Choroid plexus epithelial cell (primary cell): ENCODE data around the gene PDZD2.

ENCODE experiments used
- DNase-seq: peaks from one replicate; pipeline ENCODE4 v3.0.0-alpha.2; 2010; ENCODE audit warnings: low read depth
- H3K4me3 ChIP-seq: 2 replicates; pipeline ENCODE4 v1.5.1; 2011; ENCODE audit warnings: low read depth, mild to moderate bottlenecking, control low read depth, low read length, moderate library complexity
- TF ChIP-seq, protein P1 (sequence below): conservative IDR thresholded peaks from 2 replicates; pipeline ENCODE4 v1.5.1; 2011; ENCODE audit warnings: low read depth, mild to moderate bottlenecking, control low read depth, inconsistent platforms, low read length, moderate library complexity

Gene PDZD2

DNA sequence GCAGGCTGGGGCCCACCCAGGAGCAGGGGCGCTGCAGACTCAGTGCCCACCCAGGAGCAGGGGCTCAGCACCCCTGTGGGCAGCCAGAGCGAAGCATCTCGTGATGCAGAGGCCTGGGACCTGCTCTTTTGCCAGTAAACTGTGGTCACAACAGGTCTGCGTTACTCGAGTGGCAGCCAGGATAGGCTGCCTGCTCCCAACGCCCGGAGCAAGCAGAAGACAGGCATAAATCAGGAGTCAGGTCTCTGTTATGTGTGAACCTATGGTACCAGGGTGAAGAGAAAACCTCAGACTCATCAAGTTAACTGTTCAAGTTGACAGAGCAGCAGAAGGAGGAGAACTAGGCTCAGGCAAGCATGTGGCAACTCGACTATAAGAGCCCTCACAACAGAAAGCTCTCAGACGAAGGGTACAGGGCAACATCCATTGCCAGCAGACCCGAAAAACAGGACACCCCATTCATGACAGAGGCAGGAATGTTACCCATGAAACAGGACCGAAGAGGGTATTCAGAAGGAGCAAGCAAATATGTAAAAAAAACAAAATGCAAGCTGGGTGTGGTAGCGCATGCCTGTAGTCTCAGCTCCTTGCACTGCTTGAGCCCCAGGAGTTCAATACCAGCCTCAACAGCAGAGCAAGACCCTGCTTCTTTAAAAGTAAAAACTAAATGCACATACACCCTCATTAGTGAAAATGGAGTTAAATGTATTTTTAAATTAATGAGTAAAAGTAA is 463.5 kb downstream of the PDZD2 start:
- DNase-seq = no peak
- TF ChIP-seq, protein P1, sequence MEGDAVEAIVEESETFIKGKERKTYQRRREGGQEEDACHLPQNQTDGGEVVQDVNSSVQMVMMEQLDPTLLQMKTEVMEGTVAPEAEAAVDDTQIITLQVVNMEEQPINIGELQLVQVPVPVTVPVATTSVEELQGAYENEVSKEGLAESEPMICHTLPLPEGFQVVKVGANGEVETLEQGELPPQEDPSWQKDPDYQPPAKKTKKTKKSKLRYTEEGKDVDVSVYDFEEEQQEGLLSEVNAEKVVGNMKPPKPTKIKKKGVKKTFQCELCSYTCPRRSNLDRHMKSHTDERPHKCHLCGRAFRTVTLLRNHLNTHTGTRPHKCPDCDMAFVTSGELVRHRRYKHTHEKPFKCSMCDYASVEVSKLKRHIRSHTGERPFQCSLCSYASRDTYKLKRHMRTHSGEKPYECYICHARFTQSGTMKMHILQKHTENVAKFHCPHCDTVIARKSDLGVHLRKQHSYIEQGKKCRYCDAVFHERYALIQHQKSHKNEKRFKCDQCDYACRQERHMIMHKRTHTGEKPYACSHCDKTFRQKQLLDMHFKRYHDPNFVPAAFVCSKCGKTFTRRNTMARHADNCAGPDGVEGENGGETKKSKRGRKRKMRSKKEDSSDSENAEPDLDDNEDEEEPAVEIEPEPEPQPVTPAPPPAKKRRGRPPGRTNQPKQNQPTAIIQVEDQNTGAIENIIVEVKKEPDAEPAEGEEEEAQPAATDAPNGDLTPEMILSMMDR = no peak
- H3K4me3 ChIP-seq = no peak overlapping the region

DNA sequence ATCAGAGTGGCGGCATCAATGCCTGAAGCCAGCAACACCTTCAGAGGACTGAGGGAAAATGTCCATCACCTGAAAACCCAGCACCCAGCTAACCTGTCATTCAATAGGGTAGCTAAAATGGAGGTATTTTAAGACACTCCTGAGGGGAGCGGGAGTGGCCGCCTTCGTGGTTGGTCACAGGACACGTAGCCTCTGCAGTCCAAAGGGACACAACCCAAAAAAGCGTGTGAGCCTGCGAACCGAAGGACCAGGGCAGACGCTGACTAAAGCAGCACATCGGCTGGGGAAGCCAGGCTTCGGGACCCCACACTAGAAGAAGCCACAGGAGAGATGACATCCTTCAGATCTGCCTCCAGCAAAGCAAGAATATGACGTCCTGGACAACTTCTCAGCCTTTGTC is 464.6 kb downstream of the PDZD2 start:
- TF ChIP-seq, protein P1 = no peak
- no peak overlapping the region for H3K4me3 ChIP-seq
- DNase-seq = no peak

GRCh38 chr5:32107291-32107690 is 468.4 kb downstream of the PDZD2 start:
- H3K4me3 ChIP-seq = no peak overlapping the region
- TF ChIP-seq, protein P1 = no peak
- DNase-seq = no peak

- no peak for DNase-seq
- TF ChIP-seq, protein P1 = no peak
- H3K4me3 ChIP-seq = no peak overlapping the region
Measured at GRCh38 chr5:32108167-32108566, 469.2 kb downstream of the PDZD2 start.

DNA sequence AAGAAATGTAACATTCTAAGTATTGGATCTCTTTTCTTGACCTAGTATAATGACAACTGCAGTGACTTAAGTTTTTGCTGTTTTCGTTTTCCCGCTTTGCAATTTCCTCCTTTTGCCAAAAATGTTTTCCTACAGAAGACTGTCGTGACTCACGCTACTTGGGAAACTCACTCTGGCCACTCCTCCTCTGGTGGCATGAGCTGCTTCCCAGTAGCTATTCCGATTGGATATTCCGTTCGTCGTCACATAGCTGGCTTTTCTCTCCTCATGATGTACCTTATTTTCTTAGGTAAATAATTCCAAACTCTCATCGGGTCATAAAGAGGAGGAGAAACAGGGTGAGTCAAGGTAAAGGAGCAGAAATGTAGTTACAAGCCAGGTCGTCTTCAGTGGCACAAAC is 470.3 kb downstream of the PDZD2 start:
- DNase-seq = no peak

DNA sequence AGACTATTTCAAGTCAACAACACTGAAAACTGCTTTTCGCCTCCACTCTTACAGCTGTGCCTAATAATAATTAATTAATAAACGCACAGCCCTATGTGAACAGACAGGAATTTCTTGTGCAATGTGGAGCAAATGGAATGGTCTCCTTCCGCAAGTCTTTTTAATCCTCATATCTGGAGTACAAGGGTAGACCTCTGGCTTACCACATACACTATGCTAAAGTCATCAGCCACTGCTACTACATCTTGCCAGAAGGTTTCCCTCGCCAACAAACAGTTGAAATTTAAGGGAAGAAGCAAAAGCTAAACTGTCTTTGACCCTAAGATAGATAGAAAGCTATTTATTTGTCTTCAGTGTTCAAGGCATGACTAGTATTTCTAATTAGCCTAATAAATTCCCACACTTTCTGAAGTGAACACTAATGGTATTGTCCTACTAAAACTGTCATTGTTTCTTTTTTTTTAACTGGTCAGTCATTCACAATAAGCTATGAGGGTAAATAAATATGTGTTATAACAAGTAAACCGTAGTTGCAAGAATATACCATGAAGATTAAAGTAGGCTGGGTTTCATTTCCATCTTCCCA is 471.3 kb downstream of the PDZD2 start:
- no peak overlapping the region for H3K4me3 ChIP-seq
- DNase-seq = no peak
- TF ChIP-seq, protein P1 = no peak

More for the DNA sequence above, 470.3 kb downstream of the PDZD2 start:
- TF ChIP-seq, protein P1 = no peak
- H3K4me3 ChIP-seq = no peak overlapping the region

GRCh38 chr5:32115985-32116384 is 477.1 kb downstream of the PDZD2 start:
- TF ChIP-seq, protein P1 = peak; percentile 50
- DNase-seq = peak; percentile 67
- H3K4me3 ChIP-seq = no peak overlapping the region
